K562 (cell line): Measurements from ENCODE around the gene FLAD1. TPM values are rescaled to one million over a fixed set of nuclear protein-coding genes. Genes with fewer than 3 reads are reported as not detected.

Experiments
- ADNP ChIP-seq: fragments of 200-800 bp; sonication (Bioruptor generic); IDR thresholded peaks from 2 replicates; pipeline ENCODE4 v1.6.1; 2016; ENCODE audit warnings: missing genetic modification characterization, missing compliant biosample characterization
- EGR1 ChIP-seq: fragments of 450-650 bp; conservative IDR thresholded peaks from 2 replicates; pipeline ENCODE4 v1.6.1; 2017; ENCODE audit warnings: mild to moderate bottlenecking
- HNRNPL ChIP-seq: fragments of 200-400 bp; formaldehyde crosslinking; IDR thresholded peaks from 2 replicates; pipeline ENCODE4 v1.6.1; 2017; ENCODE audit warnings: low read depth, mild to moderate bottlenecking, low read length
- MAFK ChIP-seq: IDR thresholded peaks from 2 replicates; pipeline ENCODE4 v1.6.1; 2011; ENCODE audit warnings: low read length, improper control_type of control experiment
- MAZ ChIP-seq, 2 experiments: fragments of 450-650 bp in 1 of 2; sonication (generic) in 1 of 2; formaldehyde crosslinking; IDR thresholded peaks in 1 of 2; conservative IDR thresholded peaks in 1 of 2; 2 replicates each; pipeline versions ENCODE4 v1.4.0 to v1.5.0; 2020; ENCODE audit warnings: mild to moderate bottlenecking in 1 of 2, missing genetic modification reagents in 1 of 2
- MXD1 ChIP-seq: fragments of 250-450 bp; sonication (Bioruptor Pico); IDR thresholded peaks from 2 replicates; pipeline ENCODE4 v1.8.0; 2021; ENCODE audit warnings: borderline replicate concordance, mild to moderate bottlenecking, moderate library complexity; ENCODE audit not compliant: poor library complexity, severe bottlenecking
- NR2C1 ChIP-seq, 2 experiments: fragments of 450-650 bp; IDR thresholded peaks; 2 replicates each; pipeline ENCODE4 v1.6.1; 2017; ENCODE audit warnings: mild to moderate bottlenecking in 2 of 2, antibody characterized with exemption in 1 of 2, inconsistent platforms in 1 of 2, missing compliant biosample characterization in 1 of 2, missing genetic modification characterization in 1 of 2
- SAFB2 ChIP-seq: fragments of 200-400 bp; formaldehyde crosslinking; IDR thresholded peaks from 2 replicates; pipeline ENCODE4 v1.6.1; 2018; ENCODE audit warnings: borderline replicate concordance, low read length, low read depth, moderate library complexity; ENCODE audit not compliant: severe bottlenecking
- TCF3 ChIP-seq: sonication (generic); formaldehyde crosslinking; IDR thresholded peaks from 2 replicates; pipeline ENCODE4 v1.4.0; 2020; ENCODE audit warnings: mild to moderate bottlenecking, missing genetic modification reagents
- TRIM24 ChIP-seq, 2 experiments: fragments of 450-650 bp; IDR thresholded peaks; 2 replicates each; pipeline ENCODE4 v1.6.1; 2016
- ZKSCAN8 ChIP-seq: fragments of 200-800 bp; sonication (Bioruptor generic); IDR thresholded peaks from 2 replicates; pipeline ENCODE4 v1.6.1; 2016; ENCODE audit warnings: missing genetic modification characterization, missing compliant biosample characterization
- ZNF3 ChIP-seq: fragments of 250-450 bp; sonication (Bioruptor Pico); IDR thresholded peaks from 2 replicates; pipeline ENCODE4 v1.5.0; 2021; ENCODE audit warnings: mild to moderate bottlenecking, moderate library complexity
- ZNF77 ChIP-seq: fragments of 250-450 bp; sonication (Bioruptor Pico); IDR thresholded peaks from 2 replicates; pipeline ENCODE4 v1.5.0; 2020
- polyA plus RNA-seq, 8 experiments: library from polyadenylated mRNA; depleted of rRNA in 4 of 8; stranded (reverse) in 5 of 8; unstranded in 3 of 8; fragments of >200 nt; fragmentation: Nextera tagmentation in 2 of 8; fragmentation: Illumina TruSeq in 1 of 8; extraction: Ambion mirVana in 2 of 8; extraction: Trizol in 1 of 8; gene quantifications; 2 replicates each; pipeline versions ENCODE4 v1.2.1 to v1.2.3, GENCODE V29; 2011 to 2014; ENCODE audit warnings: inconsistent platforms in 1 of 8, missing spikeins in 1 of 8
- total RNA-seq, 7 experiments: library from RNA; depleted of rRNA in 6 of 7; stranded (reverse); fragments of >200 nt in 6 of 7; fragmentation: Illumina TruSeq in 2 of 7; extraction: Trizol in 2 of 7; gene quantifications; 2 replicates each; pipeline versions ENCODE4 v1.2.1 to v1.2.3, GENCODE V29; 2011 to 2021; ENCODE audit warnings: low replicate concordance in 1 of 7
- TF ChIP-seq, protein P1 (sequence below): fragments of 250-450 bp; sonication (Bioruptor Pico); IDR thresholded peaks from 2 replicates; pipeline ENCODE4 v1.5.0; 2021; ENCODE audit warnings: mild to moderate bottlenecking, moderate library complexity
- TF ChIP-seq, protein P2 (sequence below): sonication (generic); formaldehyde crosslinking; IDR thresholded peaks from 2 replicates; pipeline ENCODE4 v1.8.0; 2023; ENCODE audit warnings: mild to moderate bottlenecking, missing genetic modification reagents
- TF ChIP-seq, protein P3 (sequence below): fragments of 450-650 bp; IDR thresholded peaks from 2 replicates; pipeline ENCODE4 v1.6.1; 2016; ENCODE audit warnings: missing biosample characterization, missing genetic modification characterization
- TF ChIP-seq, protein P4 (sequence below): fragments of 250-450 bp; sonication (Bioruptor Pico); IDR thresholded peaks from 2 replicates; pipeline ENCODE4 v1.9.0; 2021; ENCODE audit warnings: mild to moderate bottlenecking, inconsistent platforms

FLAD1 gene
- total and polyA plus RNA-seq, 9 of the 15 experiments (the other 6 are each of a cell fraction or from before 2014, with no cell fraction given) = 24.9 to 85.8 (median 67.0) TPM

DNA sequence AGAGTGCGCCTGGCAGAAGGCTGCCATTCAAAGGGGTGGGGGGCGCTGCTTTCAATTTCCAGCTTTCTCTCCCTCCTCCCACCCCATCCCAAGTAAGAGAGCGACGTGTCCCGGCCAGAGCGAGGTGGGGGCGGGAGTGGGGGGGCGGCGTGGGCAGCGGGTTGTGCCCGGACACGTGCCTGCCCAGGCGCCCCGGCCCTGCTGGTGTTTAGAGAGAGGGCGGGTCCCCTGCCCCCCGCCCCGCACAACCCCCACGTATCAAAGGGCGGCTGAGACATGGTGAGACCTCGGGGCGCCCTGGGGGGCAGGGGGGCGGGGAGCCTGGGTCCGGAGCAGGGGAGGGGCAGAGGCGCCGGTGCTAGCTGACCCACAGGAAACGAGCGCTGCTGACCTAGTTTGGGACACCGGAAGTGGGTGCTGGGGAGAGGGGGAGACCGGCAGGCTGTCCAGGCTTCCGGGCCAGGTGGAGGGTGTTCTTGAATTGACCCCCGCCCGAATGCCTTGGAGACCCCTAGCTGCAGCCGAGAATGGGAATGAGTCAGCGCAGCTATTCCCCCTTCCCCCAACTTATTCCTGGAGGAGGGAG is 20.7 kb downstream of the FLAD1 start (continued):
- TF ChIP-seq ADNP (tag) (no peak), SAFB2 (no peak), HNRNPL (no peak), ZKSCAN8 (CRISPR knock-in tag) (no peak), EGR1 (peak; percentile 95), MXD1 (CRISPR knock-in tag) (no peak), ZNF77 (CRISPR knock-in tag) (no peak), MAZ (CRISPR knock-in tag; conservative IDR thresholded peaks at IDR 0.05 in 1 of 2, IDR thresholded peaks at IDR 0.05 in 1 of 2) (peak in 1 of 2 experiments; percentile 28; a peak in 2 of 4 replicates), ZNF3 (CRISPR knock-in tag) (no peak), MAFK (no peak), NR2C1 (IDR thresholded peaks at IDR 0.05) (no peak), NR2C1 (tag; IDR thresholded peaks at IDR 0.05) (no peak), TCF3 (CRISPR knock-in tag) (no peak), TRIM24 (IDR thresholded peaks at IDR 0.05) (no peak)
- TF ChIP-seq, protein P1, sequence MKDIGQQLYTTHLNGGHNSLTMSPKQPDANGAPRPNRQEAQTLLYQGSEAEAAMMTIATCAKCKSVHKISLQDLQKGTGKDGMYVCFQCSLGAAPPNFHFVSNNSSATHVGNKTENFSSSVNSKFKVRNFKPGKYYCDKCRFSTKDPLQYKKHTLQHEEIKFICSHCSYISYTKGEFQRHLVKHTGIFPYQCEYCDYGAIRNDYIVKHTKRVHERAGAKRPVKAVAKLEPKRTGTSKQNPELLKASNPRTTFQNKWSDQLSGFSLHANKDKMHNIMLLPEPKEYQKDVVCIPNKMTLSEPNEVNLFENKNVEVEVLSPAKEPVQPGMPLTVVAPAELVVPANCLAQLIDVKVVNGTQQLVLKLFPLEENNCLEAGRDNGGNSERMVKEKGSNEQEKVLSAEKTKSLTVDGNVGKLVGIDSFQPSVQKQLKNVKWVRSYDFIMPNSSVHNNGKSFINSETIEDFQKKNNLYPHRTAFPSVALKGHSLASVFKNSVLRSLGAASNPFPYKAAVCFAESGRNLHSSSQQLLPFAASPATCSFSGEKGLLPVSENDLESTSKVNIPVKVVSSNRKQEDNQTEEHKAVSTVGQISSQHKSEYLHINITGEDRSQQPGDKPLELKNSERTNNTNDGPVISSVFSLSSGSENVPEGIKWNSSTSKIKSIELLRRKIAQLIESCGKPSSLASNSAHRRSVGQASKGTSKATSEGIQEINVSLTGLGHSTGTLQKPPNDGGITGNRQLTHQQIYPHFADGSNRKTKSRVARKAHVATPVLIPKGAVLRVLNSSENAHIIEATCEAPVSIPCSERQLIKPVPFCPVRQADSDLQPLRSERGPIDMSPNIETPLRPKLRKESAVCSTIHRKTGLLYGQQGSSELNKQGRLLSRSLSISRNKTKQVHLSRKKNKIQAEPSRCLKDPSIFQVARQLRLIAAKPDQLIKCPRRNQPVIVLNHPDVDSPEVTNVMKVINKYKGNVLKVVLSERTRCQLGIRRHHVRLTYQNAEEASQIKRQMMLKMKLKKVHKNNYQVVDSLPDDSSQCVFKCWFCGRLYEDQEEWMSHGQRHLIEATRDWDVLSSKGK (CRISPR knock-in tag) = no peak
- TF ChIP-seq, protein P2, sequence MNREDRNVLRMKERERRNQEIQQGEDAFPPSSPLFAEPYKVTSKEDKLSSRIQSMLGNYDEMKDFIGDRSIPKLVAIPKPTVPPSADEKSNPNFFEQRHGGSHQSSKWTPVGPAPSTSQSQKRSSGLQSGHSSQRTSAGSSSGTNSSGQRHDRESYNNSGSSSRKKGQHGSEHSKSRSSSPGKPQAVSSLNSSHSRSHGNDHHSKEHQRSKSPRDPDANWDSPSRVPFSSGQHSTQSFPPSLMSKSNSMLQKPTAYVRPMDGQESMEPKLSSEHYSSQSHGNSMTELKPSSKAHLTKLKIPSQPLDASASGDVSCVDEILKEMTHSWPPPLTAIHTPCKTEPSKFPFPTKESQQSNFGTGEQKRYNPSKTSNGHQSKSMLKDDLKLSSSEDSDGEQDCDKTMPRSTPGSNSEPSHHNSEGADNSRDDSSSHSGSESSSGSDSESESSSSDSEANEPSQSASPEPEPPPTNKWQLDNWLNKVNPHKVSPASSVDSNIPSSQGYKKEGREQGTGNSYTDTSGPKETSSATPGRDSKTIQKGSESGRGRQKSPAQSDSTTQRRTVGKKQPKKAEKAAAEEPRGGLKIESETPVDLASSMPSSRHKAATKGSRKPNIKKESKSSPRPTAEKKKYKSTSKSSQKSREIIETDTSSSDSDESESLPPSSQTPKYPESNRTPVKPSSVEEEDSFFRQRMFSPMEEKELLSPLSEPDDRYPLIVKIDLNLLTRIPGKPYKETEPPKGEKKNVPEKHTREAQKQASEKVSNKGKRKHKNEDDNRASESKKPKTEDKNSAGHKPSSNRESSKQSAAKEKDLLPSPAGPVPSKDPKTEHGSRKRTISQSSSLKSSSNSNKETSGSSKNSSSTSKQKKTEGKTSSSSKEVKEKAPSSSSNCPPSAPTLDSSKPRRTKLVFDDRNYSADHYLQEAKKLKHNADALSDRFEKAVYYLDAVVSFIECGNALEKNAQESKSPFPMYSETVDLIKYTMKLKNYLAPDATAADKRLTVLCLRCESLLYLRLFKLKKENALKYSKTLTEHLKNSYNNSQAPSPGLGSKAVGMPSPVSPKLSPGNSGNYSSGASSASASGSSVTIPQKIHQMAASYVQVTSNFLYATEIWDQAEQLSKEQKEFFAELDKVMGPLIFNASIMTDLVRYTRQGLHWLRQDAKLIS (CRISPR knock-in tag) = no peak
- TF ChIP-seq, protein P3, sequence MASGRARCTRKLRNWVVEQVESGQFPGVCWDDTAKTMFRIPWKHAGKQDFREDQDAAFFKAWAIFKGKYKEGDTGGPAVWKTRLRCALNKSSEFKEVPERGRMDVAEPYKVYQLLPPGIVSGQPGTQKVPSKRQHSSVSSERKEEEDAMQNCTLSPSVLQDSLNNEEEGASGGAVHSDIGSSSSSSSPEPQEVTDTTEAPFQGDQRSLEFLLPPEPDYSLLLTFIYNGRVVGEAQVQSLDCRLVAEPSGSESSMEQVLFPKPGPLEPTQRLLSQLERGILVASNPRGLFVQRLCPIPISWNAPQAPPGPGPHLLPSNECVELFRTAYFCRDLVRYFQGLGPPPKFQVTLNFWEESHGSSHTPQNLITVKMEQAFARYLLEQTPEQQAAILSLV (tag) = no peak
- TF ChIP-seq, protein P4, sequence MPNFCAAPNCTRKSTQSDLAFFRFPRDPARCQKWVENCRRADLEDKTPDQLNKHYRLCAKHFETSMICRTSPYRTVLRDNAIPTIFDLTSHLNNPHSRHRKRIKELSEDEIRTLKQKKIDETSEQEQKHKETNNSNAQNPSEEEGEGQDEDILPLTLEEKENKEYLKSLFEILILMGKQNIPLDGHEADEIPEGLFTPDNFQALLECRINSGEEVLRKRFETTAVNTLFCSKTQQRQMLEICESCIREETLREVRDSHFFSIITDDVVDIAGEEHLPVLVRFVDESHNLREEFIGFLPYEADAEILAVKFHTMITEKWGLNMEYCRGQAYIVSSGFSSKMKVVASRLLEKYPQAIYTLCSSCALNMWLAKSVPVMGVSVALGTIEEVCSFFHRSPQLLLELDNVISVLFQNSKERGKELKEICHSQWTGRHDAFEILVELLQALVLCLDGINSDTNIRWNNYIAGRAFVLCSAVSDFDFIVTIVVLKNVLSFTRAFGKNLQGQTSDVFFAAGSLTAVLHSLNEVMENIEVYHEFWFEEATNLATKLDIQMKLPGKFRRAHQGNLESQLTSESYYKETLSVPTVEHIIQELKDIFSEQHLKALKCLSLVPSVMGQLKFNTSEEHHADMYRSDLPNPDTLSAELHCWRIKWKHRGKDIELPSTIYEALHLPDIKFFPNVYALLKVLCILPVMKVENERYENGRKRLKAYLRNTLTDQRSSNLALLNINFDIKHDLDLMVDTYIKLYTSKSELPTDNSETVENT (CRISPR knock-in tag) = no peak
